ENCODE measurements around the gene CD83.

The CD83 gene

DNA sequence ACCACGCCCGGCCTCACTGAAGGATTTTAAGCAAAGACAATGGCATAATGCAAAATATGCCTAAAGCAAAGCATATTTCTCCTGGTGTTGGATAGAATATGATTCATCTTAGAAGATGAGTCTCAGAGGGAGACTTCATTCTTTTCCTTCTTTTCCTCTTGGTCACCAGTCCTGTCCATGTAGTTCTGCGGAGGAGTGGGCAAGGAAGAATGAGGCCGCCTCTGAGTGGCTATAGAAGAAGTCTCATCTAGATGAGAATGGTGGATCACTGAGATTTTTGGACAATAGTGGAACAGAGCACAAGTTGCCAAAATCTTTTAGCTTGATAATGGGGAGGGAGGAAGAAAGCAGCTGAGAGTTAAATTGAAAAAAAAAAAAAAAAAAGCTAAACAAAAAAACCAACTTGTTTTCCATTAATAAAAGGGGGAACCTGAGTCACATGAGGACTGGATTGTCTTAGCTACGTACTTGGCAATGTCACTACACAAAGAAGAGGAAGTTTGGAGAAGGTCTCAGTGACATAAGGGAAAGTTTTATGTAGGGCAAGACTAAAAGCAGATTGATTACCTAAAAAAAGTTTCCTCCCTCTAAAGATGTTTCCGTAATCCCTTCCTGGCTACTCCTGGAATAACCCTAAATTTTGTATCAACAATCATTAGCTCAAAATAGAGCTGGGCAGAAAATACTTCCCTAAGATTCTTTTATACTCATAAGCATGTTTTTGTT, 6.0 kb downstream of the CD83 start:
- DNase-seq (ENCODE audit: low read depth in 2 of 2): no peak

DNA sequence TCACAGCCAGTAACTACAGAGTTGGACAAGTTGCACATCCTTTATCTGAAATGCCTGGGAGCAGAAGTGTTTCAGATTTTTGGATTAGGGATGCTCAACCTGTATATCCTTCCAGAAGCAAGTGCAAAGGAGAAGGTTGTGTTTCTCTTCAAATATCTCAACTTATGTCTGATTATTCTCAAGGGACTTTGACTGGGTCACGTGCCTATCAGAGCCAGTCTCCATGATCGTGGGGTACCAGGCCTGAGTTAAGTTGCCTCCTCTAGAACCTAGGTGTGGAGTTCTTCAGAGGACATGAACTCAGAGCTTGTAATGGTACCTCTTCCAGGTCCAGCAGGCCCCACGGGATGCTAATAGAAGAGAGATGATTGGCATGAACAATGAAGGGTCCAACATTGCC, 7.8 kb downstream of the CD83 start:
- no peak for DNase-seq (ENCODE audit: low read depth in 2 of 2)

DNA sequence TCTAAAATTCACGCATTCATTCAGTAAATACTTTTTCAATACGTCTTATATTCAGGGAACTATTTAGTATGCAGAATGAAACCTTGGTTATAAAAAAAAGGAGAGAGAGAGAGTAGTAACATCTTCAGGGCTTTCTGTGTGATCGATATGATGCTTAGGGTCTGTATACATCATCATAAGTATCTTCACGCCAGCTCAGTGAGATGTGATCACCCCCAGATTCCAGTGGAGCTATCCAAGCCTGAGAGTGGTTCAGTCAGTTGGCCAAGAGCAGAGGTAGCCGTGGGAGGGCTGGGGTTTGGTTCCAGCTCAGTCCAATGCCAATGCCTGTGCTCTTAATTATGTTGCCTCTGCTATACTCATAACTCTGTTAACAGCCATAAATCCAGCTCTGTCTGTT, 8.6 kb downstream of the CD83 start:
- DNase-seq (ENCODE audit: low read depth in 2 of 2): no peak

DNA sequence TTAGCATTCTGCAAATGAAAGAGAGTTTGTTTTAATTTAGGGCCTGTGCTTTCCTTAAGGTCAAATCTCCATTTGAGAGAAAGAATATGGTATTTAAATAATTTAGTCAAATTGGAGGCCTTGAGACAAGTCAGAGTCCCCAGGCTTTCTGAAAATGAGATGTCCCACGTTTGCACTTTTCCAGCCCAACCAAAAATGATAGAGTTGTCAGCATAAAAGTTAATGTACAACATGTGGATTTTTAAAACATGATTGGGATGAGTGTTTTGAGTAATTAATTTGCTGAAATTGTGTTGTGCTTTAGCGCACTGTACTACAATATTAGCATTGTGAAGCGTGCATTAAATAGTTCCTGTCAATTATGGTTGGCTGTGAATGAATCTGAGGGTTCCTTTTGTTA, 10.0 kb downstream of the CD83 start:
- DNase-seq (ENCODE audit: low read depth in 2 of 2): no peak

DNA sequence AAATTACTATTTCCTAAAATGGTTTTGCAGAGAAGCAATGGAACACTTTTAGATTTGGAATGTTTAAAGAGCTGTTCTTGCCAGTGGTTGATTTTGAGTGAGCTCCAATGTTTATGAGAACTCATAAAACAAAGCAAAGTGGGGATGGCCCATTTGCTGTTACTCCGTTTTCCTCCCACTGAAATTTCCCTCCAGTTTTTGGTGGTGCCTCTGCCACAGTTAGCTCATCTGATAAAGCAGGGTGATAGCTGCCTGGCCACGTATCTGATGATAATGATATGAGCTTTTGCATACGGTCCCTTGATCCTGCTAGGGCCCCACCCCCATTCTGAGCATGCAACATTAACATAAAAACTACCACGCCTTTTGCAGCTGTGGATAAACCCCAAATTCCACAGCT, 10.4 kb downstream of the CD83 start:
- DNase-seq (ENCODE audit: low read depth in 2 of 2): no peak

DNA sequence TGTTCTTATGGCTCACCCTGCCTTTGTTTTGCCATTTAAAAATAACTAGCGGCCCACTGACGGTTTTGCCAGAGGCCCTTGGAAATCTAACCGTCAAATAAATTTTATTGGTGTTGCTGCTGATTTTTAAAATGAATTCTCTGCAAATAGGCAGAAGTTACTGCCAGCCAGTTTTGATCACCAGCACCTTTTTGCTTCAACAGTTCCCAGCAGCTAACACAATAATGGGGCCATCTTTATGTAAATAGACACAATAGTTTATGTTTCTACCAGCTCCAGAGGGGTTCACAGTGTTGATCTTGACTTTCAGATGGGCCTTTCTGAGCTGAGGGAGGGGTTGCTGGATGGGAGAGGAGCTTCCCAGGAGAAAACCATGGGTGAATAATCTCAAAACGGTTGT, 11.2 kb downstream of the CD83 start:
- no peak for DNase-seq (ENCODE audit: low read depth in 2 of 2)

DNA sequence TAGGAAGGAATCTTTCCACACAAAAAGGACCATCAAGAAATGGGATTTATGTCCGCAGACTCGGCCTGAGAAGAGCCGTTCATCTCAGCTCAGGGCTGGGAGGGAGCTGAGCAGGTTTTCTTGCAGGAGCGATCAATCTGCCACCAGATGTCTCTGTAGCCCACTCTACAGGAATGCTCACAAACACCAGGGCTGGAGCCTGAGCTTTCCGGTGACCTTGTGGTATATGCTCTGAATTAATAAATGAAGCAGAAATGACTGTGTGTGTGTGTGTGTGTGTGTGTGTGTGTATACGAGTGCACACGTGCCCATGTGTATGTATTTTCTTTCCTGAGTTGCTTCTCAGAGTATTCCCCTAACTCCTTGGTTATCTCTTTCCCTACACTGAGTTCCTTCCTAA, 12.0 kb downstream of the CD83 start:
- no peak for DNase-seq (ENCODE audit: low read depth in 2 of 2)

DNA sequence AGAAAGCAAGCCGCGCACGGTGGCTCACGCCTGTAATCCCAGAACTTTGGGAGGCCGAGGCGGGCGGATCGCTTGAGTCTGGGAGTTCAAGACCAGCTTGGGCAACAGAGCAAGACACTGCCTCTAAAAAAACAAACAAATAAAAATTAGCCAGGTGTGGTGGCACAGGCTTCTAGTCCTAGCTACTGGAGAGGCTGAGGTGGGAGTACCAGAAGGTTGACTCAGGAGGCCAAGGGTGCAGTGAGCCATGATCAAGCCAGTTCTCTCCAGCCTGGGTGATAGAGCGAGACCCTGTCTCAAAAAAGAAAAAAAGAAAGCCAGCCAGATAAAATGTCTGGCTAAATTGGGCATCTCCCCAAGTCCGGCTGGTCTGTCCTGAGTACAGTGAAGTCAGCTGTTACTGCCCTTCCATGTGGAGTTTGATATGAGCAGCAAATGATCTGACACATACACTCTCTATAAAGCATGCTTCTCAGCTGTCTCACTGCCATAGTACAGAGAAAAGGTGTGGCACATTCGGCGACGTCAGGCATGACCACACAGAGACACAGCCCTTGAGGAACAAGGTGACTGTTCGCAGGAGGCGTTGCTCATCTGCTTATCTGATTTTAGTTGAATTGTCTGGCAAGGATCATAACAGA, 13.0 kb downstream of the CD83 start:
- DNase-seq (ENCODE audit: low read depth in 2 of 2): no peak

DNA sequence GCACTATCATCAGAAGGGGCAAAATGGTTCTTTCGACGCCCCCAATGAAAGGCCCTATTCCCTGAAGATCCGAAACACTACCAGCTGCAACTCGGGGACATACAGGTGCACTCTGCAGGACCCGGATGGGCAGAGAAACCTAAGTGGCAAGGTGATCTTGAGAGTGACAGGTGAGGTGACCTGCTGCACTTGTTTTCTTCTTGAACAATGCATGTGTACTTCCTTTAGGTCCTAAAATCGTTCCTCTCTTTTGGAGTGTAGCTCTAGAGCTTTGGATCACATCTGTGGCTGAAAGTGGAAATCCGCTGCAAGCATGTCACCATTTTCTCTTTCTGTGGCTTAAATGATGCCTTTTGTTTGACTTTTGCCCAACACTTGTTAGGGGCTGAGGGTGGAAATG, 14.0 kb downstream of the CD83 start:
- DNase-seq (ENCODE audit: low read depth in 2 of 2): no peak

DNA sequence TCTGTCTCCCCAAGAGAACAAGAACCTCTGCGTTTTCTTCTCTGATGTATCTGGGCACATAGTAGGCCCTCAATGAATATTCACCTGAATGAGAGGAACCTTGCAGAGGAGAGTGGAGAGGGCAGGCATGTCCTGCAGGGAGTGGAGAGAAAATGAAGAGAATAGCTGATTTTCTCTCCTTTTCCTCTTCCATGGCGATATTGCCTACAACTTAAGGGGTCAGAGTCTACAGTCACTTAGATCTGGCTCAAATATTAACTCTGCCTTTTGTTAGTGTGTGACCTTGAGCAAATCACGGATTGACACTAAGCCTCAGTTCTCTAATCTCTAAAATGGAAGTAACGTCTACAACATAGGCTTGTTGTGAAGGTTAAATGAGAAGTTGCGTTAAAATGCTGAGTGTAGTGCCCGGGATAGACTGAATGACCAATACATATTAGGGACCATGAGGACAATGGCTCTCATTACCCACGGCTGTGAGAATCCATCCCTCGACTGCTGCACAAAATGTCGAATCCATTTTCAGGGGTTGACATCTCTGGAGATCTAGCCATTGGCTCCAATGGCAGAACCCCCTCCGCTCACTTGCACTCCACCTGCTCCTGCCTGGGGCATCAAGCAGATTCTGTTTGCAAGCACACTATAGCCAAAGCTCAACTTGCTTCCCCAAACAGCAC, 14.8 kb downstream of the CD83 start:
- no peak for DNase-seq (ENCODE audit: low read depth in 2 of 2)

DNA sequence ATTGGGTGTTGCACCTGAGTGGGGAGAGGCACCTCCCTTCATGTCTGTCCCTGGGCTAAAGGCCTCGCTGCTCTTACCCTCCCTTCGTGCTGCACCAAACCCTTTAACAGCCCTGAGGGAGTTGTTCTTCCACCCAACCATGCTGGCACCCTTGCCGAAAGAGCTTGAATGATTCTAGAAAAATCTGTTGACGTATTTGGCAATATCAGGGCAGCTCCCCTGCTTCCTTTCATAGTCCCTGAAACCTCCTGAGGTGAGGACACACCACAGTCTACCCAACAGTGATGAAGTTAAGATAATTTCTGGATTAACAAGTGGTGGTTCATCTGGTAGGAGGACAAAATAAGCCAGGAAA, 15.3 kb downstream of the CD83 start:
- DNase-seq (ENCODE audit: low read depth in 2 of 2): no peak

DNA sequence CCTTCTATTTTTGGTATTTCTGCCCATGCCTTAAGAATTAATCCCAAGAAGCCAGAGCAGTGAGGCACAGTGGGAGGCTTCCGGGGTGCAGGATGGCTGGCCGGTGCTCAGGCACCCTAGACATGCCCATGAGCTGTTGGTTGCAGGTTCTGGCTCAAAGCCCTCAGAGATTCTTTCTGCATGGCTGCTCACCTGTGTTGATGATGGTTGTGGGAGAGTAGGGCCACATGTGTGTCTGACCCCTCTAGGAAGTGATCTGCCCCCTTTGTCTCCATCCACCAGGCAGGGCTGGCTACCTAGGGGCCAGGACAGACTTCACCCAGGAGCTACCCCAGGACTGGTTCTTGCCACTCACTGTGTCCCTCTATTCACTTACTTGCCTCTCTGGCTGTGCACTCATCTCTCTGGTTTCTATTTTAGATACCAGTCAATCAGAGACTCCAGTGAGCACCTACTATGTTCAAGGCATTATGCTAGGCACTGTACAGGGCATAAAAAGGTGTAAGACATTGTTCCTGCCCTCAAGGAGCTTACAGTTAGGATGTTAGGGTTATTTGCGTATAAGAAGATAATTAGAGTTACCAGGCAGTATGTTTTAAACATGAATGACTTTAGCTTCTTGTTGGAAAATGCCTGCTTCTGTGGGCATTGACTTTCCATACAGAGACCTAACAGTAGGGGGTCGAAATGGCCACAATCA, 16.8 kb downstream of the CD83 start:
- no peak for DNase-seq (ENCODE audit: low read depth in 2 of 2)

DNA sequence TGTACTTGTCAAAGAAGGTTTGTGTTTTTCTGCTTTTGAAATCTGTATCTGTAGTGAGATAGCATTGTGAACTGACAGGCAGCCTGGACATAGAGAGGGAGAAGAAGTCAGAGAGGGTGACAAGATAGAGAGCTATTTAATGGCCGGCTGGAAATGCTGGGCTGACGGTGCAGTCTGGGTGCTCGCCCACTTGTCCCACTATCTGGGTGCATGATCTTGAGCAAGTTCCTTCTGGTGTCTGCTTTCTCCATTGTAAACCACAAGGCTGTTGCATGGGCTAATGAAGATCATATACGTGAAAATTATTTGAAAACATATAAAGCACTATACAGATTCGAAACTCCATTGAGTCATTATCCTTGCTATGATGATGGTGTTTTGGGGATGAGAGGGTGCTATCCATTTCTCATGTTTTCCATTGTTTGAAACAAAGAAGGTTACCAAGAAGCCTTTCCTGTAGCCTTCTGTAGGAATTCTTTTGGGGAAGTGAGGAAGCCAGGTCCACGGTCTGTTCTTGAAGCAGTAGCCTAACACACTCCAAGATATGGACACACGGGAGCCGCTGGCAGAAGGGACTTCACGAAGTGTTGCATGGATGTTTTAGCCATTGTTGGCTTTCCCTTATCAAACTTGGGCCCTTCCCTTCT, 18.4 kb downstream of the CD83 start:
- no peak for DNase-seq (ENCODE audit: low read depth in 2 of 2)

DNA sequence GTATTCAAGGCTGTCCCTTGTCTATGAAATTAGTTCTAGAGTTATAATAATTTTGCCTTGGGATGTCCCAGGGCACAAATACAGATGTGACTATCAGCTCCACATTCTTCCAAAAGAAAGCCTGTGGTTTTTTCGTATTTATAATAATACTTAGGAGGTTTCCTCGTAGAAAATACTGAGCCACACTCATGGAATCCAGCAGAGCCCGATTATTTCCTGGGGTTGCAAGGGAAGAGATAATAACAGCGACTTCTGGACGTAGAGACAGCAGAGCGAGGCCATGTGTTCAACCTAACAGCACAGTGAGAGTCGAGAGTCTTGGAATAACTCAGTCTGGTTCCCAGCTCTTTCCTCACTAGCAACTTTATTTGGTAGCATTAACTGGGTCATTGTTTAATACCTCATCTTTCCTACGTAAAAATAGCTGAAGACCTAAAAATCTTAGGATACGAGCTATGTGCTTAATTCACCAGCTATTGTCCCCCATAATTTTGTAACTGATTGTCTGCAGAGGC, 21.2 kb downstream of the CD83 start:
- no peak for DNase-seq (ENCODE audit: low read depth in 2 of 2)

DNA sequence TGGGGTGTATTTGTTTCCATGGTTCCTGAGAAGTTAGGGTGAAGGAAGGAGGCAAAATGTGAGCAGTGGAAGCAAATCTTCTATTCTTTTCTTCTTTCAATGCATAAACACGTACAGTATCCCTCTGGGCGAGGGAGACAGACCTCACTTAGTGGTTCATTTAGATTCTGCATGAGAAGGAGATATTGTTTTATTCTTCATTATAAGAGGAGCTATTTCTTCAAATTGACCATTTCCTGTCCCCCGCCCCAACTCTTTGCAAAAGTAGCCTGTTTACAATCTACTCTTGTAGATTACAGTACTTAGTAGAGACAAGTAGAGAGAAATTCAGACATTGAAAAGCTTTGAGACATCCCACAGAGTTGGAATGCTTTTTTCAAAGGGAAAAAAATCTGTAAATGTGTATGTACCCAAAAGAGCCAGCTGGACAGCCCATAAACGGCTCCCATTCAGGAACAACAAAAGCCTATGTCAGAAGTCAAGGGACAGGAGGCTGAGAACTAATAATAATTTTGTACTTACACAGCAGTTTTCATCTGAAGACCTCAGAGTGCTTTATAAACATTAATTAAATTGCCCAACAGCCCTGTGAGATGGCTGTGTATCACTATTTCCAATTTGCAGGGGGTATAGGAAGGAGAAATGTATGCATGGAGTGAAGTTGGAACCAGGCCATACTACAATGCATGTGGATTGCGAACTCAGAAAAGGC, 23.9 kb downstream of the CD83 start:
- no peak for DNase-seq (ENCODE audit: low read depth in 2 of 2)

DNA sequence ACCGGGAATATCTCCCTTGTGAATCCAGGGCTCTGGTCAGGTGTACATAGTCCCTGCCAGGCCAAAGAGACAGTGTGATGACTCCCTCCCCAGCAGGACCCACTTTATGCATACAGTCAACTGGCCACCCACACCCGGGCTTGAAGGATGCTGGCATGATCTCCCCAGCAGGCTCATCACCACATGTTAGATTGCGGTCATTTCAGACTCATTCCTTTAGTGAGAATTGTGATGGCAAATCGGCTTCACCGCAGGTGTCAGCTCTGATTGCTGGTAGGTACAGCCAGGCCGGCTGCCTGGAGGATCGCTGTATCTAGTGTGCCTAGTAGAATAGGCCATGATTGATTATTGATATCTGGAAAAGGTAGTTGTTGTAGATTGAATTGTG, 24.5 kb downstream of the CD83 start:
- no peak for DNase-seq (ENCODE audit: low read depth in 2 of 2)

DNA sequence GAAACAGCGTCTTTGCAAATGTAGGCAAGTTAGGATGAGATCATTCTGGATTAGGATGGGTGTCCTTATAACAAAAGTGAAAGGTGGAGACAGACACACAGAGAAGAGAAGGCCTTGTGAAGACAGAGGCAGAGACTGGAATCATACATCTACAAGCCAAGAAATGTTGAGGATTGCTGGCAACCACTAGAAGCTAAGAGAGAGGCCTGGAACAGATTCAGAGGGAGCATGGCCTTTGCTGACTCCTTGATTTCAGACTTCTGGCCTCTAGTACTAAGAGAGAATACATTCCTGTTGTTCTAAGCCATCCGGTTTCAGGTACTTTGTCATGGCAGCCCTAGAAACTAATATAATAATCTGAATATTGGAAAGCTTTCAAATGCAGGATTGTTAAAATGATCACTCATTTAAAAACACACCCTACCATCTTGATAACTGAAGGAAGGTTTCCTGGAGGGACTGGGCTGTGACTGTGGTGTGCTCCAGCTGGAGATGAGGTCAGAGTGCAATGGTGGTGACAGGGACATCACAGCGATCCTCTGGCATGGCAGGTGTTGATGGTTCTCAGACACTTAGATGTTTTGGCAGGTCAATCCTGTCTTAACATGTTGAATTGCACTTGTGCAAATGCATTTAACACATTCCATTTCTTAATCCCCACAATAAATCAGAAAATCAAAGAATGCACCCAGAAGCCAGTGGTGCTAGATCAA, 25.1 kb downstream of the CD83 start:
- no peak for DNase-seq (ENCODE audit: low read depth in 2 of 2)

DNA sequence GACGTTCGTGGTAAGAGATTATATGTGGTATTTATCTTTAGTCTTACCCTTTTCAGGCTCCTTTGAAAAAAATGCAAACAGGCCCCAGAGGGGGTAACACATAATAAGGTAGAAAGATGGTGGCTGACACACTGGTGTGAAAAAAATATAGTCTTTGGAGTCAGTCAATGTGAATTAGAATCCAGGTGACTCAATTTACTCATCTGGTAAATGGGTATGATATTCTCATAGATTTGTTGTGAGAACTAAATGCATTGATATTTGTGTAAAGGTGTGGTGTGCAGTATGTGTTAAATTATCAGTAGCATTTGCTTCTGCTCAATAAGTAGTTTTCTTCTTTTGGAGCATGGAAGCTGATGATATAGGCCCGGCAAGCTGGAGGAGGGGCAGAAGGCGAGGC, 25.7 kb downstream of the CD83 start:
- DNase-seq (ENCODE audit: low read depth in 2 of 2): no peak

DNA sequence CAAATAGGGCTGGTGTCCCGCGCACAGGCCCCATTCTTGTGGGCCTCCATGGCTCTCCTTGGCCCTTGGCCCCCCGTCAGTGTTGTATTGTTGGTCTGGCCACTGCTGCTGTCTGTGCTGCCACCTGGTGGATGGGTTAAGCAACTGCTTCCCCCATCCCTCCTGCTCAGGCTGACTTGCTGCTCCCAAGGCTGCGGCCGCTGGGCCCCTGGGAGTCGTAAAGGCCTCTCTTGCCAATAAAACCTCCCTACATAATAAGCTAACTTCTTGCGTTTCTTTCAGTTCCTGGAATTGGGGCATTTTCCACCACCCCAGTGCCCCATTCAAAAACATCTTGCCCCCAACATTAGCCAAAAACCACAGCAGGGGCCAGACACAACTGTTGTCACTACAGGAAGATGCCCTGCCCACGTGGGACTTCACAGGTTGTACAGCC, 27.1 kb downstream of the CD83 start:
- DNase-seq (ENCODE audit: low read depth in 2 of 2): peak; percentile 46 to 55

DNA sequence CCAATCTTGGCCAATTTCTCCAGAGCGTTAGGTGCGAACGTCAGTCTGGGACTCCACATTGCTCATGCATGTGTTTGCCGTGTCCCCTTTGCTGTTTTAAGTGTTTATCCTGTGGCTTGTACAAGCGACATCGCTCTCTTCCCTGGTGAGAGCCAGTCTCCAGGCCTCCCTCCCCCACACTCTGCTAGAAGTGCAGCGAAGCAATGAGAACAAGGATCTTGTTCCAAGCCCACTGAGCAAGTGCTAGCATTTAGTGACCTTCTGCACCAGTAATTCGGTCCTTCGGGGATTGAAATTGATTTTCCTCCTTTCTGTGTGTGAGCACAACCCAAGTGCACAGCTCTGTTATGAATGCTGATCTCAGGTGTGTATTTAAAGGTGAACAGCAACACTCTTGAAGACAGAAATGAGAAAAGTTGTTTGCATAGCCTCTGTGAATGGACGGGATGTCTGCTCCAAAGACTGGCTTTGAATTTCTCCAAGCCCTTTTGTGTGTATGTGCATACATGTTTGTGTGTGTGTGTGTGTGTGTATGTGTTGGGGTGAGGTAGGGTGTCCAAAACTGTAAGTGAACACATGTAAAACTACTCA, 29.0 kb downstream of the CD83 start:
- no peak for DNase-seq (ENCODE audit: low read depth in 2 of 2)
